ENCODE data around the gene ZBP1.

Gene ZBP1

GRCh38 chr20:57649617-57650015, 29.4 kb upstream of the ZBP1 start:
- TF ChIP-seq, protein P1, sequence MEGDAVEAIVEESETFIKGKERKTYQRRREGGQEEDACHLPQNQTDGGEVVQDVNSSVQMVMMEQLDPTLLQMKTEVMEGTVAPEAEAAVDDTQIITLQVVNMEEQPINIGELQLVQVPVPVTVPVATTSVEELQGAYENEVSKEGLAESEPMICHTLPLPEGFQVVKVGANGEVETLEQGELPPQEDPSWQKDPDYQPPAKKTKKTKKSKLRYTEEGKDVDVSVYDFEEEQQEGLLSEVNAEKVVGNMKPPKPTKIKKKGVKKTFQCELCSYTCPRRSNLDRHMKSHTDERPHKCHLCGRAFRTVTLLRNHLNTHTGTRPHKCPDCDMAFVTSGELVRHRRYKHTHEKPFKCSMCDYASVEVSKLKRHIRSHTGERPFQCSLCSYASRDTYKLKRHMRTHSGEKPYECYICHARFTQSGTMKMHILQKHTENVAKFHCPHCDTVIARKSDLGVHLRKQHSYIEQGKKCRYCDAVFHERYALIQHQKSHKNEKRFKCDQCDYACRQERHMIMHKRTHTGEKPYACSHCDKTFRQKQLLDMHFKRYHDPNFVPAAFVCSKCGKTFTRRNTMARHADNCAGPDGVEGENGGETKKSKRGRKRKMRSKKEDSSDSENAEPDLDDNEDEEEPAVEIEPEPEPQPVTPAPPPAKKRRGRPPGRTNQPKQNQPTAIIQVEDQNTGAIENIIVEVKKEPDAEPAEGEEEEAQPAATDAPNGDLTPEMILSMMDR (IDR thresholded peaks at IDR 0.05; ENCODE audit: insufficient read depth, low read depth, low read length, missing control alignments) = no peak

GRCh38 chr20:57648878-57649616, 28.8 kb upstream of the ZBP1 start:
- H3K4me3 ChIP-seq (ENCODE audit: low read depth, low read length) = no peak overlapping the region
- DNase-seq (ENCODE audit: low read depth) = no peak
- TF ChIP-seq, protein P1 (IDR thresholded peaks at IDR 0.05; ENCODE audit: insufficient read depth, low read depth, low read length, missing control alignments) = no peak

More at GRCh38 chr20:57649617-57650015, 29.4 kb upstream of the ZBP1 start:
- H3K4me3 ChIP-seq (ENCODE audit: low read depth, low read length) = no peak overlapping the region
- DNase-seq (ENCODE audit: low read depth) = no peak

DNA sequence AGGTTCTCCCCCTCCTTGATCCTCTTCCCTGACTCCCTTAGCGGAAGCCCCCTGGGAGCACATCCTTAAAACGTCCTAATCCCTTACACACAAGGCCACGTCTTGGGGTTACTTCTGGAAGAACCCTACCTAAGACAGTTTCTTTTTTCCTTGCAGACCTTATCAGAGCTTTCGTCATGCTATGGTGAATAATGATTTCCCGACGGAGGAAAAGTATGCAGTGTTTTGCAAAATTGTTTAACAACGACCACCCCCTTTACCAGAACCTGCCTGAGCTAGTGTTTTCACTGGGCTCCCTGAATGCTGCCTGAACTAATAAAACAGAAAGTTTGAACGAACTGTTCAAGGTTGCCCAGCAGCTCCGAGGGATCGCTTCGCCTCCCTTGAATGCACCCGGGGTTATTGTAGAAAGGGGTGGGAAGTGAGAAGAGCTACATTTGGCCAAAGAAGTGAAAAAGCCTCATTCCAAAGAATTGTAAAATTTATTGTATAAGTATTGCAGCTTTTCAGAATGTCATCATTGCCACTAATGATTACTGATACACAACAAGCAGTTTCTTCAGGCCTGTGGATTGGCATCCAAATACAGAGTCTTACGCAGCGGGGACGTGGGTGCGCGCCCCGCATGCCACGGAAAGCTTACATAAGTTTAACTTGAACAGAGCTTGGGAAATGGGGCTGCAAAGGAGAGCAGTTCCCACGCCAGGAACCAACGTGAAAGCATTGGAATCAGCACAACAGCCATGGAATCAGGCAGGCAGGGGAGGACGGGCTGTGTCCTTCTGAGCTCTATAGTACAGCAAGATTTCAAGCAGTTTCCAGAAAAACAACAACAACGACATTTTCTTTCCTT, 27.9 kb upstream of the ZBP1 start:
- no peak for DNase-seq (ENCODE audit: low read depth)
- TF ChIP-seq, protein P1 (IDR thresholded peaks at IDR 0.05; ENCODE audit: insufficient read depth, low read depth, low read length, missing control alignments) = no peak
- no peak overlapping the region for H3K4me3 ChIP-seq (ENCODE audit: low read depth, low read length)

DNA sequence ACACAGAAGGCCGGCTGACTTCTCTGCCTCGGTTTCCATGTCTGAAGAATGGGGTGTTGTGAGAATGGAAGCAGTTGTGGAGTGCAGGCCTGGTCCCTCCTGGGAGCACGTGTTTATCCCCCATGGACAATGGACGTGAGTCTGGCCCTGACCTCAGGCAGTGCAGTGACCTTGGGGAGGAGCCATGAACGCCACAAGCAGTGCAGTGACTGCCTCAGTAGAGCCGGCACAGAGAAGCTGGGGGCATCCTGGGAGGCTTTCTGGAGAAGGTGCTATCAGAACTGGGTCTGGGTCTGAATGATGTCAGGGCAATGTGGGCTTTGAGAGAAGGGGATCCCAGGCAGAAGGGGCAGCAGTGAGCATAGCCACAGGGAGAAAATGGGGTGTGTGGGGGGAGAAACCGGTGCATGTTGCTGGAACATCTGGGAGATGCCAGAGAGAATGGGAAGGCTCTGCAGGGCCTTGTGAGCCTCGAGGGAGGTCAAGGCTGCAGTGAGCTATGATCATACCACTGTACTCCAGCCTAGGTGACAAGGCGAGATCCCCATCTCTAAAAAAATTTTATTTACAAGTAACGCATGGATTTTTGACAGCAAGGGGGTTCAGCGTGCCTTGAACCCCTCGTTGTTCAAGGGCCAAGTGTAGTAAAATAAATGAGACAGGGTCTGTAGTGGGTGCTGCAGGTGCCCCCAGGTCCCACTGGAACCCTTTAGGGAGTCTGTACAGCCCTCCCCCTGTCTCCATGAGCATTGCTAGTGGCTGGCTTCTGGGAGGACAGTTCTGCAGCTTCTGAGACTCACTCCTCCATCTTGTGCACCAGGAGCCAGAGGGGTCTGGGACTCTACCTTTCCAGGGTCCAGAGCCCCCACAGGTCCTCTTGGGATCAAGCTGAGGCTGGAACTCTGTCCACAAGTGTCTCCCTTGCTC, 27.0 kb upstream of the ZBP1 start:
- DNase-seq (ENCODE audit: low read depth) = no peak
- H3K4me3 ChIP-seq (ENCODE audit: low read depth, low read length) = no peak overlapping the region
- TF ChIP-seq, protein P1 (IDR thresholded peaks at IDR 0.05; ENCODE audit: insufficient read depth, low read depth, low read length, missing control alignments) = no peak

DNA sequence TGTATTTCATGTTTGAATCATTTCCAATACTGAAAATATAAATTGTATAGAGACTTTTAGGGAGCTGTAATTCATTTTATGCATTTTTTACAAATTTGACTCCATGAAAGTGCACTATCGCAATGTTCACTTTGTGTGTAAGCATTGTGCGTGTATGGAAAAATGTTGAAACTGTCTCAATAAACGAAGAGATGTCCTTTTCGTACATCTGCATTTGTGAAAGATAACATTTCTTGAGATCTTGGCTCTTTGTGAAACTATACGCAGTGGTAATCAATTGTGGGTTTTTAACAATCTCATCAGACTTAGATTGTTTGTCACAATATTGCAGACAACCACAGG, 18.6 kb upstream of the ZBP1 start:
- H3K4me3 ChIP-seq (ENCODE audit: low read depth, low read length) = no peak overlapping the region
- DNase-seq (ENCODE audit: low read depth) = no peak
- TF ChIP-seq, protein P1 (IDR thresholded peaks at IDR 0.05; ENCODE audit: insufficient read depth, low read depth, low read length, missing control alignments) = no peak

GRCh38 chr20:57638173-57638894, 18.1 kb upstream of the ZBP1 start:
- TF ChIP-seq, protein P1 (IDR thresholded peaks at IDR 0.05; ENCODE audit: insufficient read depth, low read depth, low read length, missing control alignments) = no peak

More at GRCh38 chr20:57638173-57638894, 18.1 kb upstream of the ZBP1 start:
- no peak overlapping the region for H3K4me3 ChIP-seq (ENCODE audit: low read depth, low read length)
- no peak for DNase-seq (ENCODE audit: low read depth)

Measured in GM12865 (cell line).